Brain microvascular endothelial cell (primary cell): Measurements from ENCODE around the gene B3GNT2.
"Not testable (repeated sequence)": the region's sequence is repeated elsewhere in the genome, so short reads cannot be mapped to it uniquely, and the experiment has no call there.

Source experiments
- DNase-seq: peaks from one replicate; pipeline ENCODE4 v3.0.0-alpha.2; 2020
- H3K27ac ChIP-seq: fragments of 250-450 bp; sonication (Bioruptor Pico); 2 replicates; pipeline ENCODE4 v1.5.1; 2020; ENCODE audit warnings: mild to moderate bottlenecking, moderate library complexity
- H3K27me3 ChIP-seq: fragments of 250-450 bp; sonication (Bioruptor Pico); replicated peaks from 2 replicates; pipeline ENCODE4 v1.5.1; 2020; ENCODE audit warnings: mild to moderate bottlenecking
- H3K36me3 ChIP-seq: fragments of 250-450 bp; sonication (Bioruptor Pico); replicated peaks from 2 replicates; pipeline ENCODE4 v1.5.1; 2020; ENCODE audit warnings: mild to moderate bottlenecking
- H3K4me3 ChIP-seq: 2 replicates; pipeline ENCODE4 v1.5.1; 2011; ENCODE audit warnings: low read depth, mild to moderate bottlenecking, control low read depth, low read length, moderate library complexity
- in situ Hi-C: cut with HindIII; loops from 2 replicates; pipeline ENCODE4 v1.10.0; 2017; ENCODE audit warnings: low sequenced_read_pairs, low pct_ligation_motif_present
- TF ChIP-seq, protein P1 (sequence below): IDR thresholded peaks from 2 replicates; pipeline ENCODE4 v1.5.1; 2011; ENCODE audit warnings: low read depth, mild to moderate bottlenecking, moderate library complexity, low read length, control low read depth, inconsistent platforms; ENCODE audit errors: missing control alignments

Gene B3GNT2

GRCh38 chr2:62195421-62196277, at the start of gene B3GNT2:
Gene B3GNT2, plus strand, starts transcription at chr2:62196115. Its CDS starts 26,106 bp downstream, at chr2:62222221.
- TF ChIP-seq, protein P1, sequence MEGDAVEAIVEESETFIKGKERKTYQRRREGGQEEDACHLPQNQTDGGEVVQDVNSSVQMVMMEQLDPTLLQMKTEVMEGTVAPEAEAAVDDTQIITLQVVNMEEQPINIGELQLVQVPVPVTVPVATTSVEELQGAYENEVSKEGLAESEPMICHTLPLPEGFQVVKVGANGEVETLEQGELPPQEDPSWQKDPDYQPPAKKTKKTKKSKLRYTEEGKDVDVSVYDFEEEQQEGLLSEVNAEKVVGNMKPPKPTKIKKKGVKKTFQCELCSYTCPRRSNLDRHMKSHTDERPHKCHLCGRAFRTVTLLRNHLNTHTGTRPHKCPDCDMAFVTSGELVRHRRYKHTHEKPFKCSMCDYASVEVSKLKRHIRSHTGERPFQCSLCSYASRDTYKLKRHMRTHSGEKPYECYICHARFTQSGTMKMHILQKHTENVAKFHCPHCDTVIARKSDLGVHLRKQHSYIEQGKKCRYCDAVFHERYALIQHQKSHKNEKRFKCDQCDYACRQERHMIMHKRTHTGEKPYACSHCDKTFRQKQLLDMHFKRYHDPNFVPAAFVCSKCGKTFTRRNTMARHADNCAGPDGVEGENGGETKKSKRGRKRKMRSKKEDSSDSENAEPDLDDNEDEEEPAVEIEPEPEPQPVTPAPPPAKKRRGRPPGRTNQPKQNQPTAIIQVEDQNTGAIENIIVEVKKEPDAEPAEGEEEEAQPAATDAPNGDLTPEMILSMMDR: peak; percentile 3
- Histone ChIP-seq H3K27ac (peak within 1 kb of the TSS; percentile 58), H3K4me3 (peak within 1 kb of the TSS; percentile 90), H3K36me3 (no peaks in the 10 kb centered on the region), H3K27me3 (no peaks in the 10 kb centered on the region)
- in situ Hi-C loops: no loop called here
- DNase-seq: peak; percentile 32

GRCh38 chr2:62146790-62147189, 49.1 kb upstream of the B3GNT2 start:
- H3K4me3 ChIP-seq, H3K36me3 ChIP-seq, H3K27me3 ChIP-seq, H3K27ac ChIP-seq, in situ Hi-C loops, DNase-seq: not testable (repeated sequence)

GRCh38 chr2:62147610-62148301, 48.2 kb upstream of the B3GNT2 start:
- H3K4me3 ChIP-seq: no peak overlapping the region
- peak; percentile 37 for DNase-seq
- no peak overlapping the region for H3K27ac ChIP-seq
- H3K36me3 ChIP-seq: no peaks in the 10 kb centered on the region
- TF ChIP-seq, protein P1: no peak
- in situ Hi-C loops: no loop called here
- H3K27me3 ChIP-seq: no peaks in the 10 kb centered on the region

DNA sequence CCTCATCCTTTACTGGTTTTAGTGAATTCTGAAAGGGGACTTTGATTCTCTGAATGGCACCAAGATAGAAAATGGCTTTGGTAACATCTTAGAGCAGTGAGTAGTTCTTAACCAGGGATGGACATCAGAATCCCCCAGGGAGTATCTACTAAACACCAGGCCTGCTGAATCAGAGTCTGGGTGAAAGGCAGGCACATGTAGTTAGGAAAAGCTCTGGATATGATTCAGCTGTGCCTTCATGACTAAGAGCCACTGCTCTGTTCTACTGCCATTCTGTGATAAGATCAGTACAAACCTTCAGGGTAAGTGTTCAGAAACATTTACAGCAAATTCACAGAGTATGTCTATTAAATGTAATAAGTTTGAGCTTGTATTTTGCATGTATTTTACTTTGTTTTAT, 46.2 kb upstream of the B3GNT2 start:
- H3K36me3 ChIP-seq: no peaks in the 10 kb centered on the region
- H3K27me3 ChIP-seq: no peaks in the 10 kb centered on the region
- in situ Hi-C loops: no loop called here
- DNase-seq: peak; percentile 96
- TF ChIP-seq, protein P1: no peak
- no peak overlapping the region for H3K27ac ChIP-seq
- no peak overlapping the region for H3K4me3 ChIP-seq

DNA sequence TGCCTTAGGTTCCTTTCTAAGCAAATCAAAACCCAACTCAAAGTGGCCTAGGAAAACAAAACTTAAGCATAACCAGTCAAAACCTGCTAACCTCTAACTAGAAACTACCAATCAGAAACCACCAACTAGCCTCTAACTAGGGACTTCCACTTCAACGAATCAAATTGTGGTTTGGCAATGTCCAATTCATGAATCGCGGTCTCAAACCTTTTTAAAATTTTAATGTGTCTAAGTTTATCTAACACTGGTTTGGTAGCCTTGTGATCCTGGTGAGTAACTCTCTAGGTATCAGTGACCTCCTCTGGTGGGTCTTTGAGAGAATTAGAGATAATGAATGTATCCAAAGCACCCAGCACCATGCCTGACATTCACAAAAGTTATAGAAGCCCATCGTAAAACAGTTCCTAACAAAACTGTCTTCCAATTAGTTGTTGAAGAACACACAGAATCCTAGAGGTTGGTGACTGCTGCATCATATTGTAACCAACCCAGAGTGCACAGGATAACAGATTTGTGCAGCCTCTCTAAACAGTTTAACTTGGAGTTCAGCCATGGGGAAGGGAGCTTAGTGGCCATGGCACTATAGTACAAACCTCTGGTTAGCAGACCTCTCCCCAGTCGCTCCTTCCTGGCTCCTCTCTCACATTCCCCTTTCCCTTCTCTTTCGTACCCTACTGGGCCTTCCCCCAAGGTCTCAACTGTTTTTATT, 45.2 kb upstream of the B3GNT2 start:
- Histone ChIP-seq H3K27me3 (no peaks in the 10 kb centered on the region), H3K36me3 (no peaks in the 10 kb centered on the region), H3K4me3 (no peak overlapping the region), H3K27ac (no peak overlapping the region)
- TF ChIP-seq, protein P1: no peak
- no peak for DNase-seq
- in situ Hi-C loops: no loop called here

- Histone ChIP-seq H3K27ac (no peak overlapping the region), H3K36me3 (no peaks in the 10 kb centered on the region), H3K27me3 (no peaks in the 10 kb centered on the region), H3K4me3 (no peak overlapping the region)
- no peak for DNase-seq
- TF ChIP-seq, protein P1: no peak
- in situ Hi-C loops: no loop called here
These were observed 44.6 kb upstream of the B3GNT2 start for GRCh38 chr2:62151306-62151638.
